GM19467 (cell line): ENCODE measurements around the gene B3GNT8.
"Not testable (repeated sequence)": the region's sequence is repeated elsewhere in the genome, so short reads cannot be mapped to it uniquely, and the experiment has no call there.

Experiments
- ATAC-seq: cut with Tn5 transposase; IDR thresholded peaks from one replicate; pipeline ENCODE4 v1.9.1; 2021; ENCODE audit warnings: mild to moderate bottlenecking, moderate library complexity; ENCODE audit not compliant: unreplicated experiment

B3GNT8 gene

GRCh38 chr19:41416194-41416674 is 10.9 kb downstream of the B3GNT8 start:
- ATAC-seq = no peak

- ATAC-seq = no peak
Measured at GRCh38 chr19:41415154-41415571, 12.0 kb downstream of the B3GNT8 start.

GRCh38 chr19:41414461-41414860 is 12.7 kb downstream of the B3GNT8 start:
- ATAC-seq = no peak

GRCh38 chr19:41413947-41414346 is 13.2 kb downstream of the B3GNT8 start:
- no peak for ATAC-seq

- no peak for ATAC-seq
Measured at GRCh38 chr19:41412953-41413352, 14.2 kb downstream of the B3GNT8 start.

- no peak for ATAC-seq
Measured at GRCh38 chr19:41411968-41412265, 15.3 kb downstream of the B3GNT8 start.

- no peak for ATAC-seq
Measured at GRCh38 chr19:41411100-41411967, 15.8 kb downstream of the B3GNT8 start.

- no peak for ATAC-seq
Measured at GRCh38 chr19:41410336-41411054, 16.7 kb downstream of the B3GNT8 start.

- no peak for ATAC-seq
Measured at GRCh38 chr19:41409288-41409687, 17.9 kb downstream of the B3GNT8 start.

- not testable (repeated sequence) for ATAC-seq
Measured at GRCh38 chr19:41408846-41409245, 18.3 kb downstream of the B3GNT8 start.

GRCh38 chr19:41408256-41408655 is 18.9 kb downstream of the B3GNT8 start:
- no peak for ATAC-seq

- no peak for ATAC-seq
Measured at GRCh38 chr19:41407271-41407670, 19.9 kb downstream of the B3GNT8 start.

GRCh38 chr19:41405776-41406175 is 21.4 kb downstream of the B3GNT8 start:
- ATAC-seq = no peak

GRCh38 chr19:41403181-41403970 is 23.8 kb downstream of the B3GNT8 start:
- no peak for ATAC-seq

- no peak for ATAC-seq
Measured at GRCh38 chr19:41402010-41402409, 25.2 kb downstream of the B3GNT8 start.

GRCh38 chr19:41401483-41401882 is 25.7 kb downstream of the B3GNT8 start:
- no peak for ATAC-seq

- ATAC-seq = no peak
Measured at GRCh38 chr19:41399525-41399924, 27.6 kb downstream of the B3GNT8 start.

GRCh38 chr19:41399091-41399490 is 28.1 kb downstream of the B3GNT8 start:
- no peak for ATAC-seq

- ATAC-seq = no peak
Measured at GRCh38 chr19:41398598-41398997, 28.6 kb downstream of the B3GNT8 start.

- no peak for ATAC-seq
Measured at GRCh38 chr19:41398050-41398418, 29.1 kb downstream of the B3GNT8 start.
